ENCODE results near the gene KRTAP16-1.

KRTAP16-1 gene

DNA sequence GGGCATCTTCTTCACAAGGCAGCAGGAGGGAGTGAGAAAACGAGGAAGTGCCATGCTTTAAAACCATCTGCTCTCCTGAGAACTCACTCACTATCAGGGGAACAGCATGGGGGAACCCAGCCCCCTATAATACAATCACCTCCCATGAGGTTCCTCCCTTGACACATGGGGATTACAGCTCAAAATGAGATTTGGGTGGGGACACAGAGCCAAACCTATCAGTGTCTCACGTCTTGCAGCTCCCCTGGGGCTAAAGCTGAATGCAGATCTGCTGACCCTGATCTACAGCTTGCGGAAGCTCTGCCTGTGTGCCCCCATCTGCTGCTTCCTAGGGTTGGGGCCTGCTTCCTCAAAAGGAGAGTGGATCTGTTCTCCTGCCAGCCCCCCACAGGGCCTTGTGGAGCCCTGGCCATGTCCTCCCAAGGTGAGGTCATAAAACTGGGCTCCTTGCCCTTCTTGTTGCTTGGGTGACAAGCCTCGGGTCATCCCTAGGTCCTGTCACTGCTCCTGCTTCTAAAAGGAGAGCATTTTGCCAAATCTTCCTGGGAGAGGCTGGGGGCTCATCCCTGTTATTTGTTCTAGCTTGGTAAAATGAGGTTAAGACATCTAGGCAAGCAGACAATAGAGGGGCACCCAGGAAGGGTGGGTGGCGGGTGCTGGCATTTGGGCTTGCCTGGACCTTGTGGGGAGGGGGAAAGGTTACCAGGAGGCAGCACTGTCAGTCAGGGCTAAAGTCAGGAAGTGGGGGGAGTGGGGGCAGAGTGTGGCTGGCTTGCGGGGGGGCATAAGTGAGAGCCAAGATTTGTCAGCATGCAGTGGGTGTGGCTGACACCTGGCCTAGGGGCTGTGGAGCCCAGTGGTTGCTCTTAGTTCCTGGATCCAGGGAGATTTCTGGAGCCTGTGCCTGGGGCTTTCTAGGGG lies 25.5 kb upstream of the KRTAP16-1 start:
- TF ChIP-seq, protein P1, sequence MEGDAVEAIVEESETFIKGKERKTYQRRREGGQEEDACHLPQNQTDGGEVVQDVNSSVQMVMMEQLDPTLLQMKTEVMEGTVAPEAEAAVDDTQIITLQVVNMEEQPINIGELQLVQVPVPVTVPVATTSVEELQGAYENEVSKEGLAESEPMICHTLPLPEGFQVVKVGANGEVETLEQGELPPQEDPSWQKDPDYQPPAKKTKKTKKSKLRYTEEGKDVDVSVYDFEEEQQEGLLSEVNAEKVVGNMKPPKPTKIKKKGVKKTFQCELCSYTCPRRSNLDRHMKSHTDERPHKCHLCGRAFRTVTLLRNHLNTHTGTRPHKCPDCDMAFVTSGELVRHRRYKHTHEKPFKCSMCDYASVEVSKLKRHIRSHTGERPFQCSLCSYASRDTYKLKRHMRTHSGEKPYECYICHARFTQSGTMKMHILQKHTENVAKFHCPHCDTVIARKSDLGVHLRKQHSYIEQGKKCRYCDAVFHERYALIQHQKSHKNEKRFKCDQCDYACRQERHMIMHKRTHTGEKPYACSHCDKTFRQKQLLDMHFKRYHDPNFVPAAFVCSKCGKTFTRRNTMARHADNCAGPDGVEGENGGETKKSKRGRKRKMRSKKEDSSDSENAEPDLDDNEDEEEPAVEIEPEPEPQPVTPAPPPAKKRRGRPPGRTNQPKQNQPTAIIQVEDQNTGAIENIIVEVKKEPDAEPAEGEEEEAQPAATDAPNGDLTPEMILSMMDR (IDR thresholded peaks at IDR 0.05) = no peak

DNA sequence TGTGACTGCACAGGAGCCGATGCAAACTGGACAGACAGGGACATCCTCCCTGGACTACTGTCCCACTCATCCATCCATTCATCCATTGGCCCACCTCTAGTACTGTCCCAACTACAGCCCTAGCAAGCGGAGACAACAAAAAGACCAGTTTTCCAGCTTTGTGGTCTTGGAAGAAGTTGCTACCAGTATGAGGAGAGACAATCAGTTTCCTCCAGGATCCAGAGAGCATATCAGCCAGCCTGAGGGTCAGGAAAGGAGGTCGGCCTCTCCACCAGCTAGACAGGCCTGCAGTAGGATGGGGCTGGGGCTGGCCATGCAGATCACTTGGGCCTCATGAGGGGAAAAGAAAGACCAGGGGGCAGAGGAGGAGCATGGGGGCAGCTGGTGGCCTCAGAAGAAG lies 24.7 kb upstream of the KRTAP16-1 start:
- TF ChIP-seq, protein P1 (IDR thresholded peaks at IDR 0.05) = no peak

DNA sequence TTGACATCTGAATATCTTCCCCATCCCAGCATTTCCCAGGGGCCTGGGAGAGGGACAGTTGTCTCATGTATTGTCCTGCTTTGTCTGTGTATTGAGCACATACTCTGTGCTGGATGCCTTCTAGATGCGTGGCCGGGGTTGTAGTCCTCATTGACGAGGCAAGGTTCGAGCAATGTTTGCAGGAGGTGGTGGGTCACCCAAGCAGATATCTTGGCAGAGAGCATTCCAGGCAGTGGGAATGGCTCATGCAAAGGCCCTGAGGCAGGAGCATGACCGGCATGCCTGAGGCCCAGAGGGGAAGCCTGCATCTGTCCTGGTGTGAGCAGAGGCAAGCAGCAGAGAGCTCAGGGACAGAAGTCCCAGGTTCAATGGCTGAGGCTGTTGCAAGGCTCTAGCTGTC lies 24.0 kb upstream of the KRTAP16-1 start:
- TF ChIP-seq, protein P1 (IDR thresholded peaks at IDR 0.05) = no peak

DNA sequence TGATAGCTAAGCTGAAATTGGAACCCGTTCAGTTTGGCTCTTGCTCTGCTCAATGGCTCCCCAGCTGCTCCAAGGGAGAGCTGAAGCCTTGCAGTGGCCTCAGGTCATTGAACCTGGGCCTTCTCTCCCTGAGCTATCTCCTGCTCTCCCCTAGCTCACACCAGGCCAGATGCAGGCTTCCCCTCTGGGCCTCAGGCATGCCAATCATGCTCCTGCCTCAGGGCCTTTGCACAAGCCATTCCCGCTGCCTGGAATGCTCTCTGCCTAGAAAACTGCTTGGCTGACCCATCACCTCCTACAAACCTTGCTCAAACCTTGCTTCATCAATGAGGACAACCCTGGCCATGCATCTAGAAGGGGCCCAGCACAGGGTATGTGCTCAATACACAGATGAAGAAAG lies 23.1 kb upstream of the KRTAP16-1 start:
- TF ChIP-seq, protein P1 (IDR thresholded peaks at IDR 0.05) = no peak

DNA sequence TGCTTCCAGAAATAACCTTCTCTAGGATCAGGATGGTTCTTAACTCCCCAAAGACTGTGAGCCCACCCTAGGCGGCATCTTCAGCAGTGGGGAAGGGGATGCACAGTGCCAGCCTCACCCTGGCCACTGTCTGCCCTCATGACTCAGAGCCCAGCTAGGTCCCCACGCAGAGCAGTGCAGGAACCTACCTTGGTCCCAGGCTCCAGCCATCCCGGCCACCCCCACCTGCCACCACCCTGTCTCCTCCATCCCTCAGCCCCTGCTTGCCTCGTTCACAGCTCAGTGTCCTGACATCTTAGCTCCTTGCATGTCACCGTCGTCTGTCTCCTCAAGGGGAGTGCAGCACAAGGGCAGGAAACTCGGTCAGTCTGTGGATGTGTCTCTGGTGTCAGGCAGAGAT lies 22.5 kb upstream of the KRTAP16-1 start:
- TF ChIP-seq, protein P1 (IDR thresholded peaks at IDR 0.05) = no peak

DNA sequence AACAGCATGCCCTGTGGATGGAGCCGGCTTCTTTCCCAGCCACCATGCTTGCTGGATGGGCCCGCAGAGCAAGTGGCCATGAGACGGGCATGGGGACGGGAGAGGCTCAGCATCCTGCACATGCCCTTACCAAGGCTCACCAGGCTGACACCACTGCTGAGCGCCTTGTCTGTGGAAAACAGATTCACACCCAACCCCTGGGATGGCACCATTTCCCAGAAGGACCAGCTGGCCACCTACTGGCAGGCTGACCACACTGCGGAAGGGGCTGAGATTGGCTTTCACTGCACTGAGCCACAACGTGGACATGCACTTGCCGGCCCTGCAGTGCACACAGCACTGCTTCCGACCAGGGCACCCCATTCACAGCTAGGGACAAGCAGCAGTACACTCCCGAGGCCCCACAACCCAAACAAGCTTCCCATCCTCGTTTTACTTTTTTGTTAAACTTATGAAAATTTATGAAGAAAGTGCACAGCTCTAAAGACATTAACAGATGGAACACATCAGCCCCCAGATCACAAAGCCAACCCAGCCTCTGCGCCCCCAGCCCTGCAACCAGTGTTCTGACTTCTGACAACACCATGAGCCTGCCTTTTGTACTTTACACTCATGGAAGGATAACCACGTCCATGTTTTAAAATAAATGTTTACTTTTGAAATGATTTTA lies 20.3 kb upstream of the KRTAP16-1 start:
- TF ChIP-seq, protein P1 (IDR thresholded peaks at IDR 0.05) = peak; percentile 82

DNA sequence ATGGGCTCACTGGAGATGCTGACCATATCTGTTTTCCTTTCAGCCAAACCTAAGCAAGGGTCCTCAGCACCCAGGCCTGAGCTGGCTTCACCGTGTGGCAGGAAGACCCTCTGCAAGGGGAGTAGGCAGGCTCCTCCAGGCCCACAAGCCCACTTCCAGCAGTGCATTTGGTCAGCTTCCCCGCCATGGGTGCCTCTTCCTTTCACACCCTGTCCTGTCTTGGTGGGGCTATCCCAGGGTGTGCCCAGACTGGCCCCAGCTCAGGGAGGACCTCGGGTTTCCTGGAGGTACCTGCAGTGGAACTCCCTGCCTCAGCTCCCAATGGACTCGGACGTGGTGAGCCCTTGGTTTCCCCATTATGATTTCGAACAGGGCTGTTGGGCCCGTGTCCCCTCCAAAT lies 19.1 kb upstream of the KRTAP16-1 start:
- TF ChIP-seq, protein P1 (IDR thresholded peaks at IDR 0.05) = no peak

Data from LNCAP (cell line).